A673 (cell line): ENCODE data around the gene DPYSL5.

ENCODE experiments used
- CTCF ChIP-seq: fragments of 300-800, 200-600 bp; sonication (generic); conservative IDR thresholded peaks from 2 replicates; pipeline ENCODE4 v1.5.1; 2017; ENCODE audit warnings: low read depth, mild to moderate bottlenecking, antibody characterized with exemption, low read length, moderate library complexity, mixed read lengths
- EZH2 ChIP-seq: fragments of 200-600 bp; sonication (generic); IDR thresholded peaks from 2 replicates; pipeline ENCODE4 v1.6.1; 2017; ENCODE audit warnings: borderline replicate concordance, low read depth, mild to moderate bottlenecking, mixed read lengths, antibody characterized with exemption, low read length; ENCODE audit not compliant: poor library complexity, severe bottlenecking

GRCh38 chr2:26877276-26877675 is 29.3 kb downstream of the DPYSL5 start:
- no peak for TF ChIP-seq CTCF
- TF ChIP-seq EZH2: no peak
